Lower lobe of right lung (tissue), 2 donors: ENCODE results near the gene ANO7. TPM values are rescaled to one million over a fixed set of nuclear protein-coding genes. Genes with fewer than 3 reads are reported as not detected.
A peak's percentile ranks its signal among the peaks of the same experiment; 100 is the strongest.

Experiments
- ATAC-seq, 2 donors: fragments of 200-7000 bp; cut with Tn5 transposase; one replicate each; pipeline ENCODE4 v1.9.1; 2020 to 2022; ENCODE audit warnings: mild to moderate bottlenecking in 2 of 2, moderate library complexity in 2 of 2
- DNase-seq: peaks from one replicate; pipeline ENCODE4 v3.0.0-alpha.2; 2020
- H3K27ac ChIP-seq: fragments of 200-600 bp; one replicate; pipeline ENCODE4 v1.8.0; 2022
- H3K27me3 ChIP-seq: fragments of 200-600 bp; one replicate; pipeline ENCODE4 v1.8.0; 2022; ENCODE audit warnings: low read depth
- H3K36me3 ChIP-seq: fragments of 200-600 bp; one replicate; pipeline ENCODE4 v1.8.0; 2022; ENCODE audit warnings: mild to moderate bottlenecking
- H3K4me1 ChIP-seq: fragments of 200-600 bp; one replicate; pipeline ENCODE4 v1.8.0; 2022
- H3K4me3 ChIP-seq: fragments of 200-600 bp; one replicate; pipeline ENCODE4 v1.8.0; 2022; ENCODE audit warnings: mild to moderate bottlenecking
- H3K9me3 ChIP-seq: fragments of 200-600 bp; one replicate; pipeline ENCODE4 v1.8.0; 2022
- intact Hi-C: fragments of 100-400 bp; cut with DNase I; formaldehyde crosslinking; loops from one replicate; pipeline ENCODE4 v1.11.0; 2022
- total RNA-seq: library from RNA; stranded (reverse); fragmentation: NEBNext Ultra II Directional; extraction: Animal tissue kit (Norgen Biotek cat#: 25700); gene quantifications from one replicate; pipeline ENCODE4 v1.2.1, GENCODE V29; 2021
- TF ChIP-seq, protein P1 (sequence below): fragments of 200-600 bp; IDR thresholded peaks from one replicate; pipeline ENCODE4 v1.8.0; 2022; ENCODE audit warnings: antibody characterized with exemption, mild to moderate bottlenecking
- donor health status: DM: no; HTN: yes; CAD: no; lungs with severe emphysema.

The ANO7 gene
- total RNA-seq, 1 donor from 2014 or later: 1.3 TPM

- intact Hi-C loops: no loop called here
Measured at GRCh38 chr2:241270531-241270930, 82.1 kb downstream of the ANO7 start.

GRCh38 chr2:241271706-241272302 lies 83.3 kb downstream of the ANO7 start:
- H3K4me1 ChIP-seq: peaks cover 44% of the 10 kb centered on the region
- H3K36me3 ChIP-seq: peaks cover 21% of the 10 kb centered on the region
- H3K27me3 ChIP-seq: no peaks in the 10 kb centered on the region
- intact Hi-C loops: no loop called here
- H3K27ac ChIP-seq: peak overlapping the region; percentile 88
- DNase-seq (peak; percentile 91), ATAC-seq (peak; percentile 91)
- H3K9me3 ChIP-seq: no peaks in the 10 kb centered on the region
- peak overlapping the region; percentile 81 for H3K4me3 ChIP-seq
- TF ChIP-seq, protein P1, sequence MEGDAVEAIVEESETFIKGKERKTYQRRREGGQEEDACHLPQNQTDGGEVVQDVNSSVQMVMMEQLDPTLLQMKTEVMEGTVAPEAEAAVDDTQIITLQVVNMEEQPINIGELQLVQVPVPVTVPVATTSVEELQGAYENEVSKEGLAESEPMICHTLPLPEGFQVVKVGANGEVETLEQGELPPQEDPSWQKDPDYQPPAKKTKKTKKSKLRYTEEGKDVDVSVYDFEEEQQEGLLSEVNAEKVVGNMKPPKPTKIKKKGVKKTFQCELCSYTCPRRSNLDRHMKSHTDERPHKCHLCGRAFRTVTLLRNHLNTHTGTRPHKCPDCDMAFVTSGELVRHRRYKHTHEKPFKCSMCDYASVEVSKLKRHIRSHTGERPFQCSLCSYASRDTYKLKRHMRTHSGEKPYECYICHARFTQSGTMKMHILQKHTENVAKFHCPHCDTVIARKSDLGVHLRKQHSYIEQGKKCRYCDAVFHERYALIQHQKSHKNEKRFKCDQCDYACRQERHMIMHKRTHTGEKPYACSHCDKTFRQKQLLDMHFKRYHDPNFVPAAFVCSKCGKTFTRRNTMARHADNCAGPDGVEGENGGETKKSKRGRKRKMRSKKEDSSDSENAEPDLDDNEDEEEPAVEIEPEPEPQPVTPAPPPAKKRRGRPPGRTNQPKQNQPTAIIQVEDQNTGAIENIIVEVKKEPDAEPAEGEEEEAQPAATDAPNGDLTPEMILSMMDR: no peak

More at GRCh38 chr2:241270531-241270930, 82.1 kb downstream of the ANO7 start:
- Histone ChIP-seq H3K9me3 (no peaks in the 10 kb centered on the region), H3K4me1 (peaks cover 44% of the 10 kb centered on the region), H3K27ac (no peak overlapping the region), H3K36me3 (peaks cover 33% of the 10 kb centered on the region), H3K27me3 (no peaks in the 10 kb centered on the region), H3K4me3 (peak overlapping the region; percentile 81)
- TF ChIP-seq, protein P1: no peak
- DNase-seq: no peak
- no peak for ATAC-seq

DNA sequence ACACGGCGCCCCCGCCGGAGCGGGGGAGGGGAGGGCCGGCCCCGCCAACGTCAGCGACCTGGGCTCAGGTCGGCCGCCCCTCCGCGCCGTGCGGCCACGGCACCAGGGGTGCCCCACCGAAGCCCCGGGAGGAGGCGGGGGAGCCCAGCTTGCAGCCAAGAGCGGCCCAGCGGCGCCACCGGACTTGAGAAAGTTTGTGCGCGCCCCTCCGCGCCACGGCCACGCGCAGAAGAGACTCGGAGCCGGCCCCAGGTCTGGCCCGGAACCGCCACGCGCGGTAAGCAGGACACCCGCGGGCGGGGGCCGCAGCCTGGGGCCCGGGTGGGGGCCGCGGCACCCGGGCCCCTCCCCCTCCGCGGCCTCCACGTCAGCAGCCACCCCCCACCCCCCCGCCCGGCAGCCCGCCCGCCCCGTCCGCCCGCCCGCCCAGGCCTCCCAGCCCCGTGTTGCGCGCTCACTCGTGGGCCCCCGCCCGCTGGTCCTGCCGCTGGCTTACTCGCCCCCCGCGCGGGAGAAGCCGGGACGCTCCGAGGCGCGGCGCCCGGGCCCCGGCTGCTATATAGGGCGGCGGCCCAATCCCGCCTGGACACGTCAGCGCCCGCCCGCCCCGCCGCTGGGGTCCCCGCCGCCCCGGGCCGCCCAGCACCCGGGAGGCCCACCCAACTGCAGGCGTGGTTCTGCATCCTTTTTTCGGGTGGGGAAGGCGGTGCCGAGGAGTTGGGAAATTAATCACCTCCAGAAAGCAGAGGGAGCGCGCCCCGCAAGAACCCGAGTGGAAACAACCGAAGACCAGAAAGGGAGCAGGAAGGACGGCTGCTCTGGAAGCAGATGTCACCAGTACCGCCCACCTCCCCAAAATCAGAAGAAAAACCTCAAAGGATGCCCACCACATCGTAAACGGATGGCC lies 84.1 kb downstream of the ANO7 start:
- no peaks in the 10 kb centered on the region for H3K9me3 ChIP-seq
- intact Hi-C loops: no loop called here
- peaks cover 13% of the 10 kb centered on the region for H3K36me3 ChIP-seq

DNA sequence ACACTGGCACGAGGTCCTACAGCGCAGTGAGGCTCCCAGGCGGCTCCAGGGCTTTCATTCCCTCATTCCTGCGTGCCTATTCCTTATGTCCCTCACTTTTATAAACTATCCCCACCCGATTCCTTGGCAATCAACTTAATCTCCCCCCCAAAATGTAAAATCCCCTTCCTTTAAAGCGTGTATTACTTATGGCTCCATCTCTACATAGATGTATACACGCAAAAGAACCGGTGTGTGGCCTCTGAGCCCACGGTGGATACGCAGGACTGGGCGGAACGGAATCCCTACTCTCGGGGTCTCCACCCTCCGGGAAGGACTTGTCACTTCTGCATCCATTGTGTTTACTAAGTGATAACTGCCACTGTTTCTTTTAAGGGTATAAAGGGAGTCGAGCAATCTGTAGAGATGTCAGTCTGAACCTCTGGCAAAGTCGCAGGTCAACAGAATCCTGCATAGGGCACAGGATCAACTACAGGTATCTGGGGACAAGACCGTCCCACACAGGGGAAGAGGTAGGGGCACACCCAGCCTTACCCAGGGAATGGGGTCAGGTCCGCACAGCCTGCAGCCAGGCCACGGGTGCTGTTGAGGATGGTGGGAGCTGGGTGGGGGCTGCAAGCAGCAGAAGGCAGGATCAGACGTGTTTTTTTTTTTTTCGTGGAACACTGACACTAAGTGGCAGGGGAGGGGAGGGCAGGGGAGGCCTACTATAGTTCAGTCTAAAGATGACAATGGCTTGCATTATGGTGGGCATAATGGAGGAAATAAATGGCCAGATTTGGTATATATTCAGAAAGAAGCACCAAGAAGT lies 84.9 kb downstream of the ANO7 start:
- peak overlapping the region; percentile 88 for H3K27ac ChIP-seq
- intact Hi-C loops: no loop called here
- no peaks in the 10 kb centered on the region for H3K27me3 ChIP-seq
- ATAC-seq (no peak), DNase-seq (no peak)
- peaks cover 4% of the 10 kb centered on the region for H3K36me3 ChIP-seq
- peak overlapping the region; percentile 81 for H3K4me3 ChIP-seq
- no peaks in the 10 kb centered on the region for H3K9me3 ChIP-seq
- H3K4me1 ChIP-seq: peaks cover 44% of the 10 kb centered on the region
- TF ChIP-seq, protein P1: no peak

More for the DNA sequence above, 84.1 kb downstream of the ANO7 start:
- Histone ChIP-seq H3K27ac (peak overlapping the region; percentile 88), H3K4me3 (peak overlapping the region; percentile 81), H3K27me3 (no peaks in the 10 kb centered on the region), H3K4me1 (peaks cover 44% of the 10 kb centered on the region)
- DNase-seq (peak; percentile 74), ATAC-seq (peak; percentile 80 to 82)
- TF ChIP-seq, protein P1: no peak

DNA sequence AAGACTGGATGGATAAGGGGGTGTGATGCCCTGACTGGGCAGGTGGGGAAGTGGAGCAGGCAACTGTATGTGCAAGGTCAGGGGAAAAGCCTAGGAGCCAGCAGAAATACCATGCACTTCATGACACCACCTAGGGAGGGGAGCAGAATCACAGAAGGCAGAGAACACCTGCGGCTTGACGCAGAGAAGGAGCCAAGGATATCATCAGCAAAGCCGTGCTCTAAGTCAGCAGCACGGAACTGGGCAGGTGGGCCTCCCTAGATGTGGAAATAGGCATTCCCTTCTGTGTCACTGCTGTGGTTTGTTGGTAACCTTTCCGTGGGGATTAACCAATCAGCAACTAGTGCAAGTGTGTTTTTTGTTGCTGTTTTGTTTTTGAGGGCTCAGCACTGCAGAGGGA lies 85.7 kb downstream of the ANO7 start:
- ATAC-seq: no peak
- TF ChIP-seq, protein P1: no peak
- Histone ChIP-seq H3K27me3 (no peaks in the 10 kb centered on the region), H3K4me1 (peaks cover 40% of the 10 kb centered on the region), H3K27ac (peak overlapping the region; percentile 88), H3K36me3 (no peaks in the 10 kb centered on the region), H3K9me3 (no peaks in the 10 kb centered on the region), H3K4me3 (no peak overlapping the region)
- DNase-seq: no peak
- intact Hi-C loops: no loop called here
